ENCODE results near the gene BCAM.
"Not testable (repeated sequence)": the region's sequence is repeated elsewhere in the genome, so short reads cannot be mapped to it uniquely, and the experiment has no call there.

The BCAM gene

GRCh38 chr19:44851427-44851826, 42.5 kb downstream of the BCAM start:
- ATAC-seq, result peak in 1 of 2 donors; percentile 27

DNA sequence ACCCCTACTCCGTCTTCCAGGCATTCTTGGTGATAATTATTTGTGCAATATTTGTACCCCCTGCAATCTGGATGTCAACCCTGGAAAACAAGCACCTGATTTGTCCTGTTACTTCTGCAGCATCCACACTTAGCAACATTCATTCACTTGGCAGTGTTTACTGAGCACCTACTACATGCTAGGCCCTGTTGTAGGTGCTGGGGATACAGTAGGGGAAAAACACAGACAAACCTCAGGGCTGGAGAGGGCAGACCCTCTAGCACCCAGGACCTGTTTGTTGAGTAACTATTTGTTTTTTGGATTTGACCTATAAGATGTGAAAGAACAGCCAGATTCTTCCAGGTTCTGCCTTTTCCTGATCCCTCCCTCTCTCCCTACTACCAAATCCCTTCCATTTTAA, 46.7 kb downstream of the BCAM start:
- no peak for ATAC-seq

- ATAC-seq, result no peak
These were observed 47.6 kb downstream of the BCAM start for GRCh38 chr19:44856421-44857083.

DNA sequence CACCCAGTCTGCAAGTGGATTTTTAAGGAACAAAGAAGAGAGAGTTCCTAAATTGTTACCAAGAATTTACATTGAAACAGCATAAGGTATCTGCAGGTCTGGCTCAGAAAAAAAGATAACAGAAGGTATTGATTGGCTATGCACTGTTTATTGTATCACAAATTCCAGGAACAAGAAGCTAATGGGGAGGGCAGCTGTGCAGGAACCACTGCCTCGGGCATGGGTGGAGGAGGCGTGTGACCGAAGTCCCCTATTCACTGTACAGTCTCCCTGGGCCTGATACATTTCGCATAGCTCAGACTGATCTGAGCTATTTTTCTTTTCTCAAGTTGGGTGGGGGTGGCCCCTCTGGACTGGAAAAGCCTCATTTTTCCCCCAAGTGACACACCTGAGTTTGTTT, 48.9 kb downstream of the BCAM start:
- no peak for ATAC-seq

- ATAC-seq, result not testable (repeated sequence)
These were observed 52.7 kb downstream of the BCAM start for GRCh38 chr19:44861576-44861975.

- no peak for ATAC-seq
These were observed 55.1 kb downstream of the BCAM start for GRCh38 chr19:44863990-44864389.

GRCh38 chr19:44865196-44865767, 56.4 kb downstream of the BCAM start:
- no peak for ATAC-seq

DNA sequence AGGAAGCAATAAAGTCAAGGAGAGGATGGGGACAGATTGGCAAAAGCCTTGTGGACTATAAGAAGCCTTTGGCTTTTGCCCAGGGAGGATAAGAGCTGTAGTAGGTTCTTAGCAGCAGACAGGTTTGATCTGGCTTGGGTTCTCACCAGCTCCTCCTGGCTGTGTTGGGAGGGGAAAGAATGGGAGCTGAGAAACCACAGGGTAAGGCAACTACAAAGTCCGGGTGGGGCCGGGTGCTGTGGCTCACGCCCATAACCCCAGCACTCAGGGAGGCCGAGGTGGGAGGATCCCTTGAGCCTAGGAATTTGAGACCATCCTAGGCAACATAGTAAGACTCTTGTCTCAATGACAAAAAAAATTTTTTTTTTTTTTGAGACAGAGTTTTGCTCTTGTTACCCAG, 57.8 kb downstream of the BCAM start:
- ATAC-seq, result no peak

DNA sequence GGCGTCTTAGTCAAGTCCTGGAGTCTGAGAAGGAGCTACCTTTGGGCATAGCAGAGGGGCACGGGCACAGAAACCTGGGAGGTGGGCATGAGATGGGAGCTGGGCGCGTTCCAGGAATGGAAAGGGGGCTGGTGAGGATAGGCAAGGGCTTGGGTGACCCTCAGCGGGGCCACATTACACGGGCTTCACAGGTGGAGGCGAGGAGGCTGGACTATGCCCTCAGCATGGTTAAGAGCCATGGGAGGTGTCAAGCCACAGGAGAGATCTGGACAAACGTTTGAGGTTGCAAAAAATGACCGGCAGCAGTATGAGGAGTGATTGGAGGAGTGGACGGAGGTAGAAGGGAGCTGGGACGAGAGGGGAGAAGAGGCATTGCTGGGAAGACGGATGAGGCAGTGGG, 58.7 kb downstream of the BCAM start:
- ATAC-seq, result no peak

GRCh38 chr19:44869733-44870470, 61.0 kb downstream of the BCAM start:
- ATAC-seq, result no peak

All from activated CD4-positive, CD25-positive, alpha-beta regulatory T cell treated with anti-CD3 and anti-CD28 coated beads, Interleukin-2, amount 50 U/mL, for 24 hours (primary cell).